GM12864 (cell line): ENCODE results near the gene NOVA2.

Experiments
- DNase-seq: peaks from one replicate; pipeline ENCODE4 v3.0.0-alpha.2; 2011; ENCODE audit warnings: low read depth
- H3K4me3 ChIP-seq: 2 replicates; pipeline ENCODE4 v1.5.1; 2011; ENCODE audit warnings: mild to moderate bottlenecking, low read depth, low read length, control low read depth
- TF ChIP-seq, protein P1 (sequence below): IDR thresholded peaks from 2 replicates; pipeline ENCODE4 v1.5.1; 2011; ENCODE audit warnings: low read depth, mild to moderate bottlenecking, moderate library complexity, low read length, control low read depth, inconsistent platforms; ENCODE audit errors: missing control alignments

Gene NOVA2

GRCh38 chr19:46019270-46019669 is 45.6 kb upstream of the NOVA2 start:
- TF ChIP-seq, protein P1, sequence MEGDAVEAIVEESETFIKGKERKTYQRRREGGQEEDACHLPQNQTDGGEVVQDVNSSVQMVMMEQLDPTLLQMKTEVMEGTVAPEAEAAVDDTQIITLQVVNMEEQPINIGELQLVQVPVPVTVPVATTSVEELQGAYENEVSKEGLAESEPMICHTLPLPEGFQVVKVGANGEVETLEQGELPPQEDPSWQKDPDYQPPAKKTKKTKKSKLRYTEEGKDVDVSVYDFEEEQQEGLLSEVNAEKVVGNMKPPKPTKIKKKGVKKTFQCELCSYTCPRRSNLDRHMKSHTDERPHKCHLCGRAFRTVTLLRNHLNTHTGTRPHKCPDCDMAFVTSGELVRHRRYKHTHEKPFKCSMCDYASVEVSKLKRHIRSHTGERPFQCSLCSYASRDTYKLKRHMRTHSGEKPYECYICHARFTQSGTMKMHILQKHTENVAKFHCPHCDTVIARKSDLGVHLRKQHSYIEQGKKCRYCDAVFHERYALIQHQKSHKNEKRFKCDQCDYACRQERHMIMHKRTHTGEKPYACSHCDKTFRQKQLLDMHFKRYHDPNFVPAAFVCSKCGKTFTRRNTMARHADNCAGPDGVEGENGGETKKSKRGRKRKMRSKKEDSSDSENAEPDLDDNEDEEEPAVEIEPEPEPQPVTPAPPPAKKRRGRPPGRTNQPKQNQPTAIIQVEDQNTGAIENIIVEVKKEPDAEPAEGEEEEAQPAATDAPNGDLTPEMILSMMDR: no peak
- no peak overlapping the region for H3K4me3 ChIP-seq
- DNase-seq: no peak

DNA sequence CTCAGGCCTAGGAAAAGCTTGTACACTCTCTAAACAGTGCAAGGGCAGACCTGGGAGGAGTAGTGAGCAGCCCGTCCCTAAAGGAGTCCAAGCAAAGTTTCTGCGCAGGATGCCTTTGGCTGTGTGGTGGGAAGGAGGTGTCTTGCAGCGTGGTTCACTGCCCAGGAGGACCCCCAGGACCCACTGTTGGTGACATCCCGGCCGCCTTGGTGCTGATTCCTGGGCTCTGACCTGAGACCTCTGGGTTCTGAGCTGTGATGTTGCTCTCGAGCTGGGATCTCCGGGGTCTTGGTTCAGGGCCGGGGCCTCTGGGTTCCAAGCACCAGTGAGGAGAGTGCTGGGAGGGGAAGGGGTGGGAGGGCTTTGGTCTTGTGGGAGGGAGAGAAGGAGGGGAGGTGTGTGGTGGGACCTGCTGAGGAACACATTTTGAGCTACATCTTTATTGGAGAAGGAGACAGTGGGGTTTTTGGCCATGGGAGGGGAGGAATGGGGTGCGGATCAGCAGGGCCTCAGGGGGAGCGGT is 45.1 kb upstream of the NOVA2 start:
- DNase-seq: no peak
- TF ChIP-seq, protein P1: no peak
- no peak overlapping the region for H3K4me3 ChIP-seq

DNA sequence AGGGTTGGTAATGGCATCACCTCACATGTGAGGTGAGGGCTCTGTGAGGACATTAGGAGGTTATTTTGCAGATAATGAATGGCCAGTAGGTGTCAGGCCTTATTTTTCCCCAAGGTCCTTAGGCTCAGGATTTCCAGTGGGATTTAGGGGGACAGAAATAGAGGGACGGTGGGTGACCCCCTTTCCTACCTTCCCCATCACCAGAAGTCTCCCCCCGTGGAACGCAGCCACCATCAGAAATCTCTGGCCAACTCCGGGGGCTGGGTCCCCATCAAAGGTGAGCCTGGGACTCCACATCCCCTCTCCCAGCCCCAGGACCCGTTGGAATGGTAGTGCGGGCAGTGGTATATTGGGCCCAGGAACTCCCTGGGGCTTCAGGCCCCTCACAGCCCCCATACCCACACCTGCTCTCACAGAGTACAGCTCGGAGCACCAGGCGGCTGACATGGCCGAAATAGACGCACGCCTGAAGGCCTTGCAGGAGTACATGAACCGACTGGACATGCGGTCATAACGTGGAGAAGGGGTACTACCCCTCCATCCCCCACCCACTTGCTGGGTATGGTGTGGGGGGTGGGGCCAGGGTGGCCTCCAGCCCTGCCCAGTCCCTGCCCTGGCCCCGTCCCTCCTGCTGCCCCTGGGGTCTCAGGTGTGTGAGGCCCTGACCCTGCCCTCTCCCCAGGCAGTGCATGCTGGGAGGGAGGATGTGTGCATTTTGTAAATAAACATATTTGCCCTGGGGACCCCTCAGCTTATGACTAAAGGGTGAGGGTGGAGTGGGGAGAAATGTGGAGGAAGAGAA is 44.4 kb upstream of the NOVA2 start:
- TF ChIP-seq, protein P1: no peak
- no peak for DNase-seq
- no peak overlapping the region for H3K4me3 ChIP-seq

DNA sequence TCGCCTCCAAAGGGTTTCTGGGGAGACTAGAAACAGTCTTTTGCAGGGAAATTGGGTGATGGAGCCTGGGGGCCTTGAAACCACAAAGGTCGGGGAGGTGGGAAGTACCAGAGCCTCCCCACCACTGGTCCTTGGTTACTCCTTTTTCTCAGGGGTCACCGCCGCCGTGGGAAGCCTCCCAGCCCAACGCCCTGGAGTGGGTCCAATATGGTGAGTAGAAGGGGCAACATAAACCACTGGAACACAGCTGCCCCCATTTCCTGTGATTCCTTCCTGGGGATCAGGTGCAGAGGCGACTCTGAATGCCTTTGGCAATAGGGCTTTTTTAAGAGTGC is 43.4 kb upstream of the NOVA2 start:
- DNase-seq: no peak
- TF ChIP-seq, protein P1: no peak

GRCh38 chr19:46016426-46017094 is 42.9 kb upstream of the NOVA2 start:
- TF ChIP-seq, protein P1: peak; percentile 83
- no peak for DNase-seq
- H3K4me3 ChIP-seq: peak overlapping the region; percentile 68

More for the DNA sequence above, 43.4 kb upstream of the NOVA2 start:
- no peak overlapping the region for H3K4me3 ChIP-seq

- no peak for DNase-seq
- TF ChIP-seq, protein P1: no peak
- H3K4me3 ChIP-seq: peak overlapping the region; percentile 68
Observed at GRCh38 chr19:46015687-46016425, 42.2 kb upstream of the NOVA2 start.
